Stimulated activated CD8-positive, alpha-beta memory T cell treated with anti-CD3 and anti-CD28 coated beads, Interleukin-12 subunit alpha, Interleukin-12 subunit beta, amount 100 ng/mL, for 1 hour (primary cell): ENCODE results near the gene KIAA0825.
"Not testable (repeated sequence)": the region's sequence is repeated elsewhere in the genome, so short reads cannot be mapped to it uniquely, and the experiment has no call there.

Experiments
- DNase-seq: peaks from one replicate; pipeline ENCODE4 v3.0.0-alpha.2; 2020; ENCODE audit warnings: low read depth

The KIAA0825 gene

DNA sequence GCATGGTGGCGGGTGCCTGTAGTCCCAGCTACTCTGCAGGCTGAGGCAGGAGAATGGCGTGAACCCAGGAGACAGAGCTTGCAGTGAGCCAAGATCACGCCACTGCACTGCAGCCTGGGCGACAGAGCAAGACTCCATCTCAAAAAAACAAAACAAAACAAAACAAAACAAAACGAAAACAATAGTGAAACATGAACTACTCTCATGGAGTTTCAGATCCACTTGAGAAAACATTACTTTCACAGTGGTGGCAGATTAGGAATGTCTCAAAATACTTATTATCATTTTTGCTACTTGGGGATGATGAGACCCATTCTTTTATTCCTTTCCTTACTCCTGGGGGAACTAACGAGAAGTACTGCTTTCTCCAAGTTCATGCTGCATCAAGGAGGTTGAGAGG lies 448.2 kb downstream of the KIAA0825 start:
- DNase-seq: not testable (repeated sequence)

DNA sequence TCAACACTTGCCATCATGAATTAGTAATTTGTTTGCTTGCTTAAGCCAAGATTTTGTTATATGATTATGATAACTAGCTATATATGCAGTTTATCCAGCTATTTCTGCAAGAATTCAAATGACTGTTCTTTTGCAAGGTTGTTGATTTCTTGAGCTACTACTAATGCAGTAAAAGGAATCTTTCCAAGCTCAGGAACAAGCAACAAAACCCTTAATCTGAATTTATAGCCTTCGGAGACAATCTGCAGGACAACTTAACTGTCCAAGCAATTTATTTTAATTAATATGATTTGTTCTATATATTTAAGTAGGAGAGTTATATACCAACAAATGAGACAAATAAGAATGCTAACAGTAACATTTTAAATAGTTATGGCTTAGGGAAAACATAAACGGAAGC lies 450.3 kb downstream of the KIAA0825 start:
- DNase-seq: no peak

DNA sequence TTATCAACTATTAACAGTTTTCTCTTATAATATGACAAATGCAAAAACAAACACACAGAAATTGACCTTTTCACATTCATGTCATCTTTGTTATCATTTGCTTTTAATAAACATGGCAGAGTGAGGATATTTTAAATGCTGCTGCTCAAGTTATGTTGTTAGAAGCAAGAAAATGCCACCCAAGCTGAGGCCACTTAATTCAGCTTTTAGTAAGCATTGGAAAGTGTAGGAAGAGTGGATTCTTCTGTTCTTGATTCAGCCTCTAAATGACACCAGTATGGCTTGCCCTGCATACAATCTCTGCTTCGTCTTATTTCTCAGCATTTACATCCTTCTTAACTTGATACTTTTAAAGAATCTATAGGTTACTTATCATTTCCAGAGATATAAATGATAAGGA lies 456.6 kb downstream of the KIAA0825 start:
- no peak for DNase-seq

DNA sequence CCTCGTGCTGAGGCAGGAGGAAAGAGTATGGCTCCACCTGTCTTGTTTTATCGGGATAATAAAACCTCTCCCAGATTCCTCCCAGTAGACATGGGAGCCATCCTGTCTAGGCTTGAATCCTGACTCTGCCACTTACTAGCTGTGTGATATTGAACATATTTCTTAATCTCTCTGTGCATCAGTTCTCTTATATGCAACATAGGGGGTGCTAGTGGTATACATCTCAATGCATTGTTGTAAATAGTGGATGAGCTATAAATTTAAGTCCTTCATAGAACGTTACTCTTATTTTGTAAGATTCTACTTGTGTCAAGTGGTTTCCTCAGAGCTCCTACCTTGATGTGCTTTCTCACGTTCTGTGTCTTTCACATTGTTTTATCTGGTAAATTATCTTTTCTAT lies 459.3 kb downstream of the KIAA0825 start:
- no peak for DNase-seq

- no peak for DNase-seq
Observed at GRCh38 chr5:94157704-94158539, 460.5 kb downstream of the KIAA0825 start.

DNA sequence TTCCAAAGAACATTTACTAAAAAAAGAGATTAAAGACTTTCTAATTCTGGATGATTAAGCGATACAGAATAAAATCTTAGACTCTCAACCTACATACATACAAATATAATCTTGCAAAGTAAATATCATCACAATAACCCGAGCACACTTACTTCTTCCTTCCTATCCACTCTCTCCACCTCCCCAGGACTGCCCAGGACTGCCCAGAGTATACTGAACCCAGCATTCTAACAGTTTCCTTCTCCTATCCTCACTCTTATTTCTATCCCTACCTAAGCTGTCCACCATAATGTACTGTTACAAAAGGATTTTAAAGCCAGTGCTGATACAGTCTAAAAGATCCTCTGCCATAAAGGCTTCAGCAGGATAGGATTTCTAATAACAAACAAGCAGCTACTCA lies 463.7 kb downstream of the KIAA0825 start:
- no peak for DNase-seq

GRCh38 chr5:94153736-94154450 lies 464.5 kb downstream of the KIAA0825 start:
- DNase-seq: no peak

DNA sequence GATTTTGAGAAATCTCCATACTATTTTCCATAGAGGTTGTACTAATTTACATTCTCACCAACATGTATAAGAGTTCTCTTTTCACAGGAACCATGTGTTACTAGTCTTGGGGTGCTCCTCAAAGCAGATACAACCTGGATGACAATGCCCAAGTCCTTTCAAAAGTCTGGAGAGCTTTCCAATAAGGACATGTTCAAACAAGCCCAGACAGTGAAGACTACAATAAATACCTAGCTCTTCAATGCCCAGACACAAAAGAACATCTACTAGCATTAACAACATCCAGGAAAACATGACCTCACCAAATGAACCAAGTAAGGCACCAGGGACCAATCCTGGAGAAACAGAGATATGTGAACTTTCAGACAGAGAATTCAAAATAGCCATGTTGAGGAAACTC lies 474.8 kb downstream of the KIAA0825 start:
- DNase-seq: not testable (repeated sequence)

DNA sequence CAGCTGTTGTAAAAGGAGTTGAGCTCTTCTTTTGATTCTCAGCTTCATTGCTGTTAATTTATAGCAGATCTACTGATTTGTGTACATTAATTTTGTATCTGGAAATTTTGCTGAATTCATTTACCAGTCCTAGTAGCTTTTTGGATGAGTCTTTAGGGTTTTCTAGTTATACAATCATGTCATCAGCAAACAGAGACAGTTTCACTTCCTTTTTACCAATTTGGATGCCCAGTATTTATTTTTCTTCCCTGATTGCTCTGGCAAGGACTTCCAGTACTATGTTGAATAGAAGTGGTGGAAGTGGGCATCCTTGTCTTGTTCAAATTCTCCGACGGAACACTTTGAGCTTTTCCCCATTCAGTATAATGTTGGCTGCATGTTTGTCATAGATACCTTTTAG lies 478.1 kb downstream of the KIAA0825 start:
- no peak for DNase-seq

- DNase-seq: no peak
Observed at GRCh38 chr5:94130077-94130476, 488.3 kb downstream of the KIAA0825 start.

DNA sequence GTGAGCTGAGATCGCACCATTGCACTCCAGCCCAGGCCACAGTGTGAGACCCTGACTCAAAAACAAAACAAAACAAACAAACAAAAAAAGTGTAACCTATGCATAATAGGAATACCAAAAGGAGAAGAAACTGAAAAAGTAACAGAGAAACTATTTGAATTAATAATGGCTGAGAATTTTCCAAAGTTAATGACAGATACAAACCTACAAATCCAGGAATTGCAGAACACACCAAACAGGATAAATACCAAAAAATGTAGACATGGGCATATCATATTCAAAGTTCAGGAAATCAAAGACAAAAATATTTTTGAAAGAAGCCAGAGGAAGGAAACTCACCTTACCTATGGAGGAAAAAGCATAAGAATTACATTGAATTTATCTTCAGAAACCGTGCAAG lies 493.3 kb downstream of the KIAA0825 start:
- no peak for DNase-seq

DNA sequence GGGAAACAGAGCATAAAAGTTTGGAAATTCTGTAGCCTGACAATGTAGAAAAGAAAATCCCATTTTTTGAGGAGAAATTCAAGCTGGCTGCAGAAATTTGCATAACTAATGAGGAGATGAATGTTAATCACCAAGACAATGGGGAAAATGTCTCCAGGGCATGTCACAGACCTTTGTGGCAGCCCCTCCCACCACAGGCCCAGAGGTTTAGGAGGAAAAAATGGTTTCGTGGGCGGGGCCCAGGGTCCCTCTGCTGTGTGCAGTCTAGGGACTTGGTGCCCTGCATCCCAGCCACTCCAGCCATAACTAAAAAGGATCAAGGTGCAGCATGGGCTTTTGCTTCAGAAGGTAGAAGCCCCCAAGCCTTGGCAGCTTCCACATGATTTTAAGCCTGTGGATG lies 502.1 kb downstream of the KIAA0825 start:
- DNase-seq: not testable (repeated sequence)

GRCh38 chr5:94113087-94113486 lies 505.3 kb downstream of the KIAA0825 start:
- DNase-seq: no peak

GRCh38 chr5:94111209-94112004 lies 507.0 kb downstream of the KIAA0825 start:
- peak; percentile 86 for DNase-seq

- DNase-seq: no peak
Observed at GRCh38 chr5:94103514-94104245, 514.7 kb downstream of the KIAA0825 start.
